Sigmoid colon (tissue), 7 donors: ENCODE data around the gene CDH23. TPM values are rescaled to one million over a fixed set of nuclear protein-coding genes. Genes with fewer than 3 reads are reported as not detected.

ENCODE experiments used
- DNase-seq: peaks from one replicate; pipeline ENCODE4 v3.0.0-alpha.2; 2019
- H3K27ac ChIP-seq, 4 donors: fragments of 200-600 bp; sonication (generic); one replicate each; pipeline ENCODE4 v1.5.1; 2016 to 2019; ENCODE audit warnings: mild to moderate bottlenecking in 1 of 4
- H3K27me3 ChIP-seq, 3 donors: fragments of 200-600 bp; sonication (generic); one replicate each; pipeline ENCODE4 v1.5.1; 2019; ENCODE audit warnings: mild to moderate bottlenecking in 1 of 3
- H3K36me3 ChIP-seq, 4 donors: fragments of 200-600 bp; sonication (generic); one replicate each; pipeline ENCODE4 v1.5.1; 2016 to 2019
- H3K4me1 ChIP-seq, 4 donors: fragments of 200-600 bp; sonication (generic); one replicate each; pipeline ENCODE4 v1.5.1; 2017 to 2019
- H3K4me3 ChIP-seq, 4 donors: fragments of 200-600 bp; sonication (generic); one replicate each; pipeline ENCODE4 v1.5.1; 2017 to 2019; ENCODE audit warnings: mild to moderate bottlenecking in 2 of 4, moderate library complexity in 1 of 4
- H3K9me3 ChIP-seq, 4 donors: fragments of 200-600 bp in 3 of 4; sonication (generic) in 3 of 4; one replicate each; pipeline versions ENCODE4 v1.5.1 to v1.6.1; 2013 to 2019
- CTCF ChIP-seq, 4 experiments: fragments of 450-650 bp in 3 of 4; fragments of 200-600 bp in 1 of 4; IDR thresholded peaks; one replicate each; pipeline ENCODE4 v1.5.1; 2016 to 2019; ENCODE audit warnings: antibody characterized with exemption in 4 of 4, mild to moderate bottlenecking in 3 of 4, moderate library complexity in 2 of 4
- EP300 ChIP-seq, 4 donors: sonication (generic); formaldehyde crosslinking; IDR thresholded peaks; one replicate each; pipeline ENCODE4 v1.6.1; 2017; ENCODE audit warnings: antibody characterized with exemption in 4 of 4
- POLR2A ChIP-seq, 2 donors: fragments of 450-650 bp; IDR thresholded peaks; one replicate each; pipeline ENCODE4 v1.6.1; 2016; ENCODE audit warnings: antibody characterized with exemption in 2 of 2, mild to moderate bottlenecking in 2 of 2, moderate library complexity in 2 of 2
- POLR2AphosphoS5 ChIP-seq, 4 donors: sonication (generic); formaldehyde crosslinking; IDR thresholded peaks; one replicate each; pipeline ENCODE4 v1.6.1; 2017; ENCODE audit warnings: antibody characterized with exemption in 4 of 4
- WGBS, 2 donors: extraction: QIAGEN DNeasy Blood & Tissue Kit; methylation state at CpG; one replicate each; pipeline ENCODE4 v1.1.7; 2013; 5-methylcytosine and 5-hydroxymethylcytosine counted together
- intact Hi-C: fragments of 100-400 bp; cut with DNase I; formaldehyde crosslinking; loops from one replicate; pipeline ENCODE4 v1.15.1; 2023
- polyA plus RNA-seq, 3 donors: library from polyadenylated mRNA; stranded (reverse); fragments of 200-250 nt; gene quantifications; one replicate each; pipeline ENCODE4 v1.2.3, GENCODE V29; 2013
- total RNA-seq, 4 donors: library from RNA; depleted of rRNA; stranded (reverse); fragments of >200 nt; gene quantifications; one replicate each; pipeline ENCODE4 v1.1.0, GENCODE V29; 2016
- donor health status: healthy with polysubstance abuse.
- donor health status: Bipolar disorder and iron deficiency.
- donor health status: healthy.

Gene CDH23
- total and polyA plus RNA-seq, 7 donors = 1.5 to 7.2 (median 3.0) TPM

DNA sequence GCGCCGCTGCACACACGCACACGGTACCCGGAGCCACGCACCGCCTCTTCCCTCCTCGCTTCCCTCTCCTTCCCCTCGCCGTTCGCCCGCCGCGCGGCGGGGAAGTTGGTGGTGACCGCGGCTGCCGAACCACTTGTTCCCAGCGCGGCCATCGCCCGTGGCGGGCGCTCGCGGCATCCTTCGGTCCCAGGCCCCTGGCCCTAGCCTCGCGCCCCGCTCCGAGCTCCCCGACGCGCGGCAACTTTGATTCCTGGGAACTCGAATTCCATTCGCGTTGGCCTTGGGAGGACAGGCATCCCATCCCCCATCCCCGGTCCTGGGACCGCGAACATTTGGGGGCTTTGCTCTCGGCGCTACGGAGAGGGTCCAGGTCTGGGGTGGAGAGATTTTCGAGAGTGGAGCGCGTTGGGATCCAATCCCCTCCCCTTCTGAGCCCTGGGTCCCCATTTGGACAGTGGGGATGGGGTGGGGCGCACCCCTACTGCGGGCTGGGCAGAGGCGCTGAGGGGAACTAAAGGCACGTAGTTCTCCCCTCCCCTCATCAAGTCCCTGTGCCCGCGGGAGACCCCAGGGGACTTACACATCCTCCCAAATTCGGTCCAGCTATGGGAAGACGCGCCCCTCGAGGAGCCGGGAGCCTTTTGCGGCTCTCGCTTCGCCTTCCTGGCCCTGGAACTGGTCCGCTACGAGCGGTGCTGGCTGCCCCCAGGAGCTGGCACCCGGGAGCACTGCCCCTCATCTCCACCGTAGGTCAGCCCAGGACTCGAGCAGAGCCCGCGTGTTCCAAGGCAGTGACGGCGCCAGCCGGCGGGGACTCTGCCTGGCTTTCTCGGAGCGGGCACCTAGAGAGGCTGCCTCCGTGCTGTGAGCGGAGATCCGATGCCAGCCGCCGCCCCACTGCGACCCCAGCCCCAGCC lies 834 bp downstream of the CDH23 start:
- peaks cover 0 to 26% (median 18%) of the 10 kb centered on the region in 4 donors for H3K4me1 ChIP-seq
- DNase-seq = no peak
- intact Hi-C loops = loop anchor here (2.0 to 5.0 kb wide), 5 partner anchors 80 to 415 kb away; partner anchors contain the start of gene SLC29A3
- TF ChIP-seq POLR2A (IDR thresholded peaks at IDR 0.05) = no peak
- H3K4me3 ChIP-seq = peak overlapping the region; percentile 43 to 61 (median 52)
- H3K27me3 ChIP-seq = peaks cover 25 to 56% (median 49%) of the 10 kb centered on the region in 3 donors
- WGBS, 2 donors = 2 to 3% methylated on average over 82 of the region's 82 CpGs
- no peaks in the 10 kb centered on the region for H3K9me3 ChIP-seq
- H3K36me3 ChIP-seq = no peaks in the 10 kb centered on the region
- H3K27ac ChIP-seq = peak overlapping the region in 3 of 4 donors; percentile 2 to 79 (median 34)

- intact Hi-C loops = loop anchor here (5.0 kb wide), 4 partner anchors 78 to 413 kb away; partner anchors contain the start of gene SLC29A3
Measured at GRCh38 chr10:71398976-71399375, 2.3 kb downstream of the CDH23 start.

DNA sequence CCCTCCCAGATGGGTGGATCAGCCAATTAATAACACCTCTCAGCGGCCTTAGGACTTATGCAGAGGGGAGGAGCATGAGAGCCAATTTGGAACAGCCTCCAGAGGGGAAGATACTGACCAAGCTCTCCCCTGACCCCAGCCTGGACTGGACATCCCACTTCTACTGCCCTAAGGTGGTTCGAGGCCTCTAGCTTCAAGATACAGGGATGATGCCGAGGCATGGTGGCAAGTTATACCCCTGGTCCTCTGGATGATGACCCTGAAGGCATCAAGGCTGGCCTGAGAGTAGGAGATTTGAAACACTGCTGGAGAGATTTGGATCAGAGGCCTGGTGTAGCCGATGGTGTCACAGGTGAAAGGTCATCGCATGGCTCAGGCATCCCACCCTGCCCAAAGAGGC lies 3.2 kb downstream of the CDH23 start:
- no peak overlapping the region for H3K4me3 ChIP-seq
- H3K4me1 ChIP-seq = peaks cover 0 to 26% (median 18%) of the 10 kb centered on the region in 4 donors
- DNase-seq = no peak
- peaks cover 25 to 75% (median 55%) of the 10 kb centered on the region in 3 donors for H3K27me3 ChIP-seq
- no peaks in the 10 kb centered on the region for H3K36me3 ChIP-seq
- no peak overlapping the region for H3K27ac ChIP-seq
- WGBS, 2 donors = 73 to 86% methylated on average over 5 of the region's 5 CpGs
- no peak for TF ChIP-seq CTCF (IDR thresholded peaks at IDR 0.05)
- no peak for TF ChIP-seq POLR2A (IDR thresholded peaks at IDR 0.05)
- TF ChIP-seq EP300 (IDR thresholded peaks at IDR 0.05) = no peak
- intact Hi-C loops = loop anchor here (5.0 kb wide), 4 partner anchors 77 to 412 kb away; partner anchors contain the start of gene SLC29A3
- no peaks in the 10 kb centered on the region for H3K9me3 ChIP-seq

More at GRCh38 chr10:71398976-71399375, 2.3 kb downstream of the CDH23 start:
- Histone ChIP-seq H3K27me3 (peaks cover 25 to 66% (median 52%) of the 10 kb centered on the region in 3 donors), H3K4me3 (no peak overlapping the region), H3K4me1 (peaks cover 0 to 26% (median 18%) of the 10 kb centered on the region in 4 donors), H3K27ac (no peak overlapping the region), H3K9me3 (no peaks in the 10 kb centered on the region), H3K36me3 (no peaks in the 10 kb centered on the region)
- WGBS, 2 donors = 67 to 77% methylated on average over 4 of the region's 4 CpGs
- TF ChIP-seq POLR2A (IDR thresholded peaks at IDR 0.05) (no peak), POLR2AphosphoS5 (IDR thresholded peaks at IDR 0.05) (no peak), EP300 (IDR thresholded peaks at IDR 0.05) (no peak), CTCF (IDR thresholded peaks at IDR 0.05) (no peak)
- DNase-seq = no peak

DNA sequence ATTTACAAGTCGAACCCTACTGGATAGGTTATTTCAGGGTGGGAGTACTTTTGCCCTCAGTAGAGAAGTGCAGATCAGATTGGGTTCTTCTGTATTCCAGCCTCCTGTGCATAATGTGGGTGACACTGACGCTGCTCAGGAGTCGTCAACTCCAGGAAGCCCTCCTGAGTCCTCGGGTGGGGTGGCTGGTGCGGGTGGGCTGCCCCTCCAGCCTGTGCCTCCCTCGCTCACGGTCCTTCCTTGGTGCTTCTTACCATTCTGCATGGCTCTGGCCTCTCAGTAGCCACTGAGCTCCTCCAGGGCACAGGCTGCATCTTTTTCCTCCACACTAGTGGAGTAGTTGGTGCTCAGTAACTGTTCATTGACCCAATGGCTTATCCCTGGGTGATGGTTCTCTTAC lies 4.3 kb downstream of the CDH23 start:
- DNase-seq = no peak
- Histone ChIP-seq H3K9me3 (no peaks in the 10 kb centered on the region), H3K36me3 (no peaks in the 10 kb centered on the region), H3K4me3 (no peak overlapping the region), H3K27ac (no peak overlapping the region), H3K27me3 (peaks cover 25 to 75% (median 55%) of the 10 kb centered on the region in 3 donors), H3K4me1 (peaks cover 0 to 26% (median 18%) of the 10 kb centered on the region in 4 donors)
- no peak for TF ChIP-seq POLR2A (IDR thresholded peaks at IDR 0.05)
- TF ChIP-seq POLR2AphosphoS5 (IDR thresholded peaks at IDR 0.05) = no peak
- no peak for TF ChIP-seq EP300 (IDR thresholded peaks at IDR 0.05)
- TF ChIP-seq CTCF (IDR thresholded peaks at IDR 0.05) = no peak
- intact Hi-C loops = no loop called here
- 85 to 93% methylated on average over 7 of the region's 7 CpGs for WGBS, 2 donors

- Histone ChIP-seq H3K27me3 (peaks cover 25 to 74% (median 55%) of the 10 kb centered on the region in 3 donors), H3K27ac (no peak overlapping the region), H3K4me1 (peaks cover 0 to 18% (median 14%) of the 10 kb centered on the region in 4 donors), H3K36me3 (no peaks in the 10 kb centered on the region), H3K9me3 (no peaks in the 10 kb centered on the region), H3K4me3 (no peak overlapping the region)
- intact Hi-C loops = no loop called here
- DNase-seq = no peak
- 91 to 92% methylated on average over 7 of the region's 7 CpGs for WGBS, 2 donors
- TF ChIP-seq POLR2AphosphoS5 (IDR thresholded peaks at IDR 0.05) (no peak), POLR2A (IDR thresholded peaks at IDR 0.05) (no peak), EP300 (IDR thresholded peaks at IDR 0.05) (no peak)
Measured at GRCh38 chr10:71402005-71402404, 5.3 kb downstream of the CDH23 start.
